ENCODE data around the gene OR52N1.

DNA sequence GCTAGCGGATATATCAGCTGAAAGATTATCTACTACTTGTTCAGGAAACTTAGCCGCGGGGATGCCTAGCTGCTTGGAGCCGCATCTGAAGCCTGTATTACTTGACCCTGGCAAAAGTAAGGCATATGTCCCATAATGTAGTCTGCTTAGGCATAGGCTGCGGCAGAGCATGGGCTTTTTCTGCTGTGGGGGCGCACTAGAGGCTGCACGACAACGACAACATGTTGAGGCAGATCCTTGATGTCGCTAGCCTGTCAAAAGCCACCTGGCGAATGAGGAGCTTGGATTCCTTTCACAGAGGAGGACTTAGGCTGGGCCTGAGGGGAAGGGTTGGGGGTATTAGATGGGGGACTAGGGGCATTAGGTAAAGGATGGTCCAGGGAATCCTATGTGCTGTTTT, 16.5 kb upstream of the OR52N1 start:
- no peak for TF ChIP-seq POLR2A (IDR thresholded peaks at IDR 0.05)
- TF ChIP-seq, protein P1, sequence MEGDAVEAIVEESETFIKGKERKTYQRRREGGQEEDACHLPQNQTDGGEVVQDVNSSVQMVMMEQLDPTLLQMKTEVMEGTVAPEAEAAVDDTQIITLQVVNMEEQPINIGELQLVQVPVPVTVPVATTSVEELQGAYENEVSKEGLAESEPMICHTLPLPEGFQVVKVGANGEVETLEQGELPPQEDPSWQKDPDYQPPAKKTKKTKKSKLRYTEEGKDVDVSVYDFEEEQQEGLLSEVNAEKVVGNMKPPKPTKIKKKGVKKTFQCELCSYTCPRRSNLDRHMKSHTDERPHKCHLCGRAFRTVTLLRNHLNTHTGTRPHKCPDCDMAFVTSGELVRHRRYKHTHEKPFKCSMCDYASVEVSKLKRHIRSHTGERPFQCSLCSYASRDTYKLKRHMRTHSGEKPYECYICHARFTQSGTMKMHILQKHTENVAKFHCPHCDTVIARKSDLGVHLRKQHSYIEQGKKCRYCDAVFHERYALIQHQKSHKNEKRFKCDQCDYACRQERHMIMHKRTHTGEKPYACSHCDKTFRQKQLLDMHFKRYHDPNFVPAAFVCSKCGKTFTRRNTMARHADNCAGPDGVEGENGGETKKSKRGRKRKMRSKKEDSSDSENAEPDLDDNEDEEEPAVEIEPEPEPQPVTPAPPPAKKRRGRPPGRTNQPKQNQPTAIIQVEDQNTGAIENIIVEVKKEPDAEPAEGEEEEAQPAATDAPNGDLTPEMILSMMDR (IDR thresholded peaks at IDR 0.05), result no peak

All from body of pancreas (tissue), 4 donors.